GM18520 (cell line): ENCODE results near the gene PDF.
"Not testable (repeated sequence)": the region's sequence is repeated elsewhere in the genome, so short reads cannot be mapped to it uniquely, and the experiment has no call there.

Experiments
- ATAC-seq: cut with Tn5 transposase; IDR thresholded peaks from one replicate; pipeline ENCODE4 v1.9.1; 2021; ENCODE audit not compliant: unreplicated experiment

Gene PDF

DNA sequence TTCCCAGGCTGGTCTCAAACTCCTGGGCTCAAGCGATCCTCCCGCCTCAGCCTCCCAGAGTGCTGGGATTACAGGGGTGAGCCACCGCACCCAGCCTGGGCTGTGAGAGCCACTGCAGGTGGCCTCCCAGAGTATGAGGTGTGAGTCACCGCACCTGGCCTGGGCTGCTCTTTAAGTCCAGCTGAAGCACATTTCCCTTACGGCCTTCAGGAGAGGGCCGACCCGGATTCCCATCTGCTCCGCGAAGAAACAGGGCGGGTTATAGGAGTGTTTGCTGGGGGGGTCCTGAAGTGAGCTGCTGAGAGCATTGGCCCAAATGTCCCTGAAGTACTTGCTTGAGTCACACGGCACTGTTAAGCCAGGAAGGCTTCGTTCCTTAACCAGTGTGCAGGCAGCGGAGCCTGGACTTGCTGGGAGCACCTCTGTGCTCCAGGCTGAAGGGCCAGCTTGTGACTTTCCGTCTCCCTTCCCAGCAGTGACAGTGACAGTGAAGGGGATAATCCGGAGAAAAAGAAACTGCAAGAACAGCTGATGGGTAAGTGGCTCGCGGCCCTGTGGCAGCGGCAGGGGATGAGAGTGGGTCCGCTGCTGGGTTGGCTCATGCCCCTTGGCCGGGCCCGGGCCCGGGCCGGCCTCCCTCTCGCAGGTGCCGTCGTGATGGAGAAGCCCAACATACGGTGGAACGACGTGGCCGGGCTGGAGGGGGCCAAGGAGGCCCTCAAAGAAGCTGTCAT, 12.0 kb downstream of the PDF start:
- ATAC-seq: no peak

DNA sequence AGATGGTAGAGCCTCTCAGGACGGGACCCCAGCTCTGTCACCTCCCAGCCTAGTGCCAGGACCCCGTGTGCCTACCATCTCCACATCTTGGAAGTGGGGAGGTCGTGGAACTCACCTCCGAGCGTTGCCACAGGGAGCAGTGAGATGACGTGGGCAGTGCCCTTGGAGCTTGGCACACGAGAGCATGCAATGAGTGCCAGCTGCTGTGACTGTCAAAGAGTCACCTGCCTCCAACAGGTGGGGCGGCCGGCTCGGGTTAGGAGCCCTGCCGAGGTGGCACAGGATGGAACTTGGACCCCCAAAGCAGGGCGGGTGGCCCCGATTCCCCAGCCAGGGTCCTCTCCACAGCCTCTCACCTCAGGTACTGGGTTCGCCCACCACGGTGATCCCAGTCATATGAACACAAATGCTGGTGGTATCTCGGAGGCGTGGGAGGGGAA, 13.8 kb downstream of the PDF start:
- ATAC-seq: no peak

DNA sequence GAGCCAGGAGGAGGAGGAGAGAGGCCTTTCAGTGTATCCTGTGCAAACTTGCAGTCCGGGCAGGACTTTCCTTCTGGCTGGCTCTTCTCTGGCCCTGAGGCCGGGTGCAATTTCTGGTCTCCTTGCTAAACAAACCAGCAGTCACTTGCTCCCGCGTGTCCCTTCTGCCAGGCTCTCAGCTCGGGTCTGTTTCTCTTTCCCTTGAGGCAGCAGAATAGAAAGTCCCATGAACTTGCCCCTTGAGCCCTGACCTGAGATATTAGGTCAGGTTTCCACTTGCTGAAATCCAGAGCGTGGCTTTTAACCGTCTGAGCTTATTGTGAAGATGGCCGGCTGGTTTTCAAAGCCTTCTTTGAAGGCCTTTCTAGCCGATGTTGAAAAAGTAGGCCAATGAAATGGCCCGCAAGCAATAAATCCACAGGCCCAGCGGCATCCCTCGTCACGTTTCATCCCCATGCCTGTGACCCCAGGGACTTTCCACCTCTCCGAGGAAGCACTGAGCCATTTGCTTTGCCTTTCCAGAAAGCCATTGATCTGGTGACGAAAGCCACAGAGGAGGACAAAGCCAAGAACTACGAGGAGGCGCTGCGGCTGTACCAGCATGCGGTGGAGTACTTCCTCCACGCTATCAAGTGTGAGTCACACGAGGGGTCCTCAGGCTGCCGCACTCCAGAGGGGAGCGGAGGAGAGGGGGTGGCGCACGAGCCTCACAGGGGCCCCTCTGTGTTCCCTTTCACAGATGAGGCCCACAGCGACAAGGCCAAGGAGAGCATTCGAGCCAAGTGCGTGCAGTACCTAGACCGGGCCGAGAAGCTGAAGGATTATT, 14.7 kb downstream of the PDF start:
- ATAC-seq: no peak

DNA sequence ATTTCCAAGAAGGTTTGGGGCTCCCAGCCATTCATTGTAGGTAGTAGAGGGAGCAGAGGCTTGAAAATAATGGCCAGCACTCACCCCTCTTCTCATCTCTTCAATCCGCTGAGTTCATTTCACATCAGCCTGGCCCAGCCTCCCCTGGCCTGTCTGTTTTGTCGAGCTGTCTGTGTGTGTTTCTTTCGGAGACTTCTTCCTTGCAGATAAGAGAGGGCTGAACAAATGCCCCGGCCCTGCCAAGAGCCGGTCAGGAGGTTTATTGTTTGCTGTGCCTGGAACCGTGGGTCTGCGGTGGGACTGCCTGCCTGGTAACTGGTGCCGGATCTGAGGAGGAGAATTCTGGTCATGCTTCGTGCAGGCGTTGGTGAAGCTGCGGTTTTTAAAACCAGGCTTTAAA, 15.9 kb downstream of the PDF start:
- ATAC-seq: no peak

DNA sequence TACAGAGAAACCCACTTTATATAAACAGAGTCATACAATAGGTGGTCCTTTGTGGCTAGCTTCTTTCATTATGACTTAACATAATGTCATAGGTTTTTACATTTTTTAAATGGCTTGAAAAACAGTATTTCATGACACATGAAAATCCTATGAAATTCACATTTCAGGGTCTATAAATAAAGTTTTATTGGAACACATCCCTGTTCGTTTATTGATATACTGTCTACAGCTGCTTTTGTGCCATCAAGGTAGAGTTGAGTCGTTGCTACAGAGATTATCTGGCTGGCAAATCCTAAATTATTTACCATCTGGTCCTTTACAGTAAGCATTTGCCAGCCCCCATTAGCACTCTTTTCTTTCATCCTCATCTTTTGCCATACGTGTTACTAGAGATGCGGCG, 16.9 kb downstream of the PDF start:
- no peak for ATAC-seq

DNA sequence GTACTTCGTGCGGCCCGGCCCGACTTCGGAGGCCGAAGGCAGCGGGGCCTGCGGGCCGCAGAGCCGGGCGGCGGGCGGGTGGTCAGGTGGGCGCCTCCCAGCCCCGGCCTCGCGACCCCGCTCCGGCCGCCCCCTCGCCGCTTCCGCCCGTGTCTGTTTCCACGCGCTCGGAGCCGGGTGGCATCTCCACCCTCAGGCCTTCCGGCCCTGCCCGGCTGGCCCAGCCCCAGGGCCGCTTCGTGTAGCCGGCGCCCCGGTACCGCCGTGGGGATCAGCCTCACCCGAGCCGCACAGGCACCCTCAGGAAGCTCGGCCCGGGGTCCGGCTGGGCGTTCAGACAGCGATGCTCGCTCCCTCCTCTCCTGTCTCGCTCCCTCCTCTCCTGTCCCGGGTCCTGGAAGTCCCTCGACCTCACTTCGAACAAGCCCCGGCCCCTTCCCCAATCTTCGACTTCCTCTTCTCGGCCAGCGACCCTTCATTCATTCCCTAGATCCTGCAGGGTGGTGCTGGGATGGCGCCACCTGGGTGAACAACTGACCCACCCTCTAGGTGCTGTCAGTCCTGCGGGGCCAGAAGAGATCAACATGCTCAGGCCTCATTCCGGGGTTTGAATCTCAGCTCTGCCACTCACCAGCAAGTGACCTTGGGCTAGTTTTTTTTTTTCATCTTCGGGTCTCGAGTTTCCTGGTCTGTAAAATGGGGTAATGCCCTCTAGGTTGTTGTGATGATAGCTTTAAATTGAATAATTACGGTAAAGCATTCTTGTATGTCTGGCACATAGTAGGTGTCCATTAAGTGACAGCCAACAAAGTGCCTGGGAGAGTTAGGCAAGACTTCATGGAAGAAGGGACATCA, 18.6 kb downstream of the PDF start:
- ATAC-seq: peak; percentile 29

DNA sequence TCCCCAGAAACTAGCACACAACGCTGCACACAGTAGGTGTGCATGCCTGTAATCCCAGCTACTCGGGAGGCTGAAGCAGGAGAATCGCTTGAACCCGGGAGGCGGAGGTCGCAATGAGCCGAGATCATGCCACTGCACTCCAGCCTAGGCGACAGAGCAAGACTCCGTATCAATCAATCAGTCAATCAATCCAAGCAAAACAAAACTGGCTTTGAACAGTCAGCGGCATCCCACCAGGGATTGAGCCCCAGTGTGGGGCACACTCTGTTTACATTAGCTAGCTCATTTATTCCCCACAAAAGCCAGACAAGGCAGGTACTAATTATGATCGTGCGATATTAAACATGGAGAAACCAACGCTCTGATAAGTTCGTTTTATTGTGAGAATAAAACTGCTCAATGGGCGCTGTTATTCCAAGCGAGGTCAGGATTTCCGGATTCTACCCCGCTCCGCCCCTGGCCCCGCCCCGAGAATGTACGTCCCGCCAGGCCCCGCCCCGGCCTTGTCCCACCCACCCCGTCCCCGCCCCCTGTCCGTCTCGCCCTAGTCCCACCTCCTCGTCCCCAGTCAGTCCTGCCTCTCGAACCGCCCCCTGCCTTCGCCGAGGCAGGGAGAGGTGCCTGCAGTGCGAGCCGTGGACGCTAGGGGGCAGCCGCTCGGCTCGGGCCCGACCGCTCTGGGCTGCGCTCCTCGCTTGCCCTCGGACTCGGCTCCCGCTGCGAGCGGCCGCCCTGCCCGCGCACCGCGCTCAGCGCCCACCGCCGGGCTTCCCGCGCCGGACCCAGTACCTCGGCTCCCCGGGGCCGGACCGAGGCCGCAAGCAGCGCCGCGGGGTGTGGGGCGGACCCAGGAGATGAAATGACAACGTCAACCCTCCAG, 19.5 kb downstream of the PDF start, which contains the start of gene VPS4A:
TSS of gene VPS4A (plus strand) at position 698 of the 880 bp plus-strand sequence. CDS start at position 860, 162 bp downstream.
- peak; percentile 92 for ATAC-seq

DNA sequence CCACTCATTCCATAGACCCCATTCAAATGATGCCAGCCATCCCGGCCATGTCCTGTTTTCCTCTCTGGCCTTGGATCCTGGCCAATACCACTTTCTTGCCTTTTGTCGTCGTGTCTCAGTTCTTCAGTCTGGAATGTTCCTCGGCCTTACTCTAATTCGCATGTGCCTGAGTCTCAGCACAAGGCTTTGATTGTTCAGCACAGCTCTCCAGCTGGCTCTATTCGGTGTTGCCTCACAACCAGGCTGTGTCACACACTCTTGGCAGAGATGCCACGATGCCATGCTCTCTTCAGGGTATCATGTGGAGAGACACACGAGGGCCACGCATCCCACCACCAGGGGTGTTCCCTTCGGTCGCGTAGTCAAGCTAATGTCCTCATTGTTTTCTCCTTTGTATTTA, 21.1 kb downstream of the PDF start:
- no peak for ATAC-seq

DNA sequence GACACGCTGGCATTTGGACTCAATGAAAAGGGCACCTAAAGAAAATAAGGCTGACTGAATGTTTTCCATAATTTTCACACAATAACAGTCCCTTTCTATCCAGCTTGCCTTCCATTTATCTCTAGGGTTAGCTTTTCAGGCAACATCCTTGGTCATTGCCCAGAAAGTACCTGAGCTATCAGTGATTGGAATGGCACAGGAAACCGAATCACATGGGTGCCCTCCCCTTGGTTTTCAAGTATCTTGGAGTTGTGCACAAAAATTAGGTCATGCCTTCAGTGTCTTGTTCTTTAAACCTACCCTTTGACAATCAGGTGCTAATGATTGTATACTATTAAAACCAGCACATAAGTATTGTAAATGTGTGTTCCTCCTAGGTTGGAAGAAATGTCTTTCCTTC, 22.5 kb downstream of the PDF start:
- no peak for ATAC-seq

DNA sequence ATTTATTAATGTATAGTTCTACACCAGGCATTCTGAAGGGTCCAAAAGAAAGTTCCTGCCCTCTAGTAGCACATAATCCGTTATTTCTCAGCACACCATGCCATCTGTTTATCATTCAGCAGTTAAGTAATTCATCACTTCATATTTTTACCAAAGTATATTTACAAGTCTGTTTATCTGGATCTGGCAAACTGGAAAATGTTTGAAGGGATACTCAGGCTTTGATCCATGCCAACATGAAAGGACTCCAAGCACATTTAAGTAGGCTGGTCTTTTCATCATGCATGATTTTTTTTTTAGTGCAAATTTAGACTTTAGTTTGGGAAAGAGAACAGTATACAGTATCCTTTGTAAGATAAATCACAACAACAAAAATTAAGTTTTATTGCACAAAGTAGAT, 23.3 kb downstream of the PDF start:
- ATAC-seq: no peak

DNA sequence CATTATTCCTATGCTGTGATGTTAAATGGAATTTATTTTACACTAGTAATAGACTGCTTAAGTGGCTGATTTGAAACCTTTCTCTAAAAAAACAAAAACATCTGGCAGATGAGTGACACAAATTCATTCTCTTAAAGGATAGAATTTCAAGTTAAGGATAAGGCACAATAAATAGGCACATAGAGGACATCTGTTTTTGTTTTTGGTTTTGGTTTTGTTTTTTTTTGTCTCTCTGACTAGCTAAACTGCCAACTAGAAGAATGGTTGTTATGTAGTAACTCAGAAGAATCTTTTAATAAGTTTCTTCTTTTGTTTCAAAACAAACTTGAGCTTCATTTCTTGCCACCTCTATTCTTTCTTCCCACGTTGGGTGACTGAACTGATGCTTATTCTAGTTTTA, 24.4 kb downstream of the PDF start:
- no peak for ATAC-seq

DNA sequence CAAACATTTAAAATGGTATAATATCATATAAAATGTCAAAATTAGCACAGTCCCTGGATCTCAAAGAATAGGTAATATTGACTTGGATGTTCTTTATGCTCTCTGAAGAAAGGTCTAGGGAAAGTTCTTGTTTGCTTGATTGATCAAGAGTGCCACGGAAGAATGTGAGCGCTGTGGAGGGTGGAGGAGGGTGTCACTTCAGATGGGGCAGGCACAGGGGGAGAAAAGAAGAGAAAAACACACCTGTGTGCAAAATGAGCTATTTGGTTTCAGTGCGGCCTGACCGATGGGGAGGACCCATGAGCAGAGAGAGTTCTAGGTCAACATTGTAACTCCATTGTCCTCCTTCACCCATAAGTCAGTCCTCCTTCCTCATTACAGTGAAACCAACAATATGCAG, 28.1 kb downstream of the PDF start:
- ATAC-seq: no peak

DNA sequence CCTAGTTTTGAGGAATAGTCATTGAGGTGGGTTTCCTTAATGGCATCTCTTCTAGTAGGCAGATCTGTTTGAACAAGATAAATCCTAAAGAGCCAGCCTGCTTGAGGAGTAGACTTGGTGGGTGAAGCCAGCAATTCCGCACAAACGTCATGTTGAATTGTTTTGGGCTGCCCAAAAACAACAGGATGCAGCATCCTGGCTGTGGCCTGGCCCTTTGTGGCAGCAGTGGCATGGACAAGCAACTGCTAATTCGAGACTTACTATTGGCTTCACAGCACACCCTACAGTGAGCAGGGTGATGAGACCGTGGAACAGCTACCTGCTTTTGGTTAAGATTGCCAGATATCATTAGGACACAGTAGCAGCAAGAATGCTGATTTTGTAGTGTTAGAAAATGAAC, 28.5 kb downstream of the PDF start:
- ATAC-seq: no peak

DNA sequence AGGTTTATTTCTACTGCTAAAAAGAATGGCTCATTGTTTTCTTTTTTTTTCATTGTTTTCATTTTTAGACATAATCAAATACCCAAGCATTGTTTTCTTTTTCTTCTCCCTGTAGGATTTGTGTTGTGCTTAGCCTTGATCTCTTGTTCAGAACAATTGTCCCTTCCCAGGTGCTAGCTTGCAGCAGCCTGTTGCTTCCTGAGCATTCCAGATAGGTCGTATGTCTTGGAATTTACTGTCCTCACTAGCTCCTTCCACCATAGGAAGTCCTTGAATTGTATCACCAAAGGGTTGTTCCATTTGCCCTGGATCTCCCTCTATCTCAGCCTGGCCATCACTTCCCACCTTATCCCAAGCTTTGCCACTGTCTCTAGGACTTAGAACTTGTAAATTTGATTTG, 29.2 kb downstream of the PDF start:
- no peak for ATAC-seq

DNA sequence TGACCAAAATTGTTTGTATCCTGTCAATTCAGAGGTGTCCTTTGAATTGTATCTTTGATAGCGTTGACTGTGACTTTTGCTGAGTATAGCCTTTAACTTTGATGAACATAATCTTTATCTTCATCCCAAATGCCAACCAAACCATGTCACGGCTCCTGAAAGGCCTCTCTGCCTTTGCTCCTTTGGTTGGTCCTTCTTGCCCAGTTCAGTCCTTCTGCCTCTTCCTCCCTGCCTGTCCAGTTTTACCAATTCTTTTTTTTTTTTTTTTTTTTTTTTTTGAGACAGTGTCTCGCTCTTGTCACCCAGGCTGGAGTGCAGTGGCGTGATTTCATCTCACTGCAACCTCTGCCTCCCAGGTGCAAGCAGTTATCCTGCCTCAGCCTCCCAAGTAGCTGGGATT, 32.1 kb downstream of the PDF start:
- no peak for ATAC-seq

DNA sequence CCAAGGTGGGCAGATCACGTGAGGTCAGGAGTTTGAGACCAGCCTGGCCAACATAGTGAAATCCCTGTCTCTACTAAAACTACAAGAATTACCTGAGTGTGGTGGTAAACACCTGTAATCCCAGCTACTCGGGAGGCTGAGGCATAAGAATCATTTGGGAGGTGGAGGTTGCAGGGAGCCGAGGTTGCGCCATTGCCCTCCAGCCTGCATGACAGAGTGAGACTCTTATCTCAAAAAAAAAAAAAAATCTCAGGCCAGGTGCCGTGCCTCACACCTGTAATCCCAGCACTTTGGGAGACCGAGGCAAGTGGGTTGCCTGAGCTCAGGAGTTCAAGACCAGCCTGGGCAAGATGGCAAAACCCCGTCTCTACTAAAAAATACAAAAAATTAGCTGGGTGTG, 33.6 kb downstream of the PDF start:
- not testable (repeated sequence) for ATAC-seq

DNA sequence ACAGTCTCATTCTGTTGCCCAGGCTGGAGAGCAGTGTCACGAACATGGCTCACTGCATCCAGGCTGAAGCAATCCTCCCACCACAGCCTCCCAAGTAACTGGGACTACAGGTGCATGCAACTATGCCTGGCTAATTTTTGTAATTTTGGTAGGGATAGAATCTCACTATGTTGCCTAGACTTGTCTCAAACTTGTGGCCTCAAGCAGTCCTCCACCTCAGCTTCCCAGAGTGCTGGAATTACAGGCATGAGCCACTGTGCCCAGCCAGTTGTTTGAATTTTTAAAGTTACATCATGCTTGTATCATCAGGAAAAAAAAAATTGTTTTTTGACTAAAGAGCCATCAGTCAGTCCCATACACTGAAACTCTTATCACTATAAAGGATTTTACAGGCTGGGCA, 36.3 kb downstream of the PDF start:
- no peak for ATAC-seq

DNA sequence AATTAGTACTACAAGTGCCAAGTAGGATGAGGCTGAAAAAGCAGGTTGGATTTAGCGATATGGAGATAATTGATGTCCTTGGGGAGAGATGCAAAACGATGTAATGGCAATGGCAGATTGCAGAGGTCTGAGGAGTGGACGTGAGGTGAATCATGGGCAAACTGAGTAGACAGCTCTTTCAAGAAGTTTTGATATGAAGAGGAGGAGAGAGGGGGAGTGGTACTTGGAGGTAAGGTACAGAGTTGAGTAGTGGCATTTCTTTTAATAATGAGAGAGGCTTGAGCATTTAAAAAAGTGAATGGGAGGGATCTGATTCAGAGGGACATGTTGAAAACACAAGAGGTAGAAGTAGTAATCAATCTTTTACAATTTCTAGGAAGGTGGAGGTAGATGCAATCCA, 37.0 kb downstream of the PDF start:
- no peak for ATAC-seq

DNA sequence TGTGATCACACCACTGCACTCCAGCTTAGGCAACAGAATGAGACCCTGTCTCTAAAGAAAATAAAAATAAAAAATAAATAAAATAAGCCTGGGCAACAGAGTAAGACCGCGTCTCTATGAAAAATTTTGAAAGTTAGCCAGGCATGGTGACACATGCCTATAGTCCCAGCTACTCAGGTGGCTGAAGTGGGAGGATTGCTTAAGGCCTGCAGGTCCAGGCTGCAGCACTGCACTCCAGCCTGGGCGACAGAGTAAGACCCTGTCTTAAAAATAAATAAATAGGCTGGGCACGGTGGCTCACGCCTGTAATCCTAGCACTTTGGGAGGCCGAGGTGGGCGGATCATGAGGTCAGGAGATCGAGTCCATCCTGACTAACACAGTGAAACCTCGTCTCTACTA, 38.7 kb downstream of the PDF start:
- ATAC-seq: not testable (repeated sequence)

DNA sequence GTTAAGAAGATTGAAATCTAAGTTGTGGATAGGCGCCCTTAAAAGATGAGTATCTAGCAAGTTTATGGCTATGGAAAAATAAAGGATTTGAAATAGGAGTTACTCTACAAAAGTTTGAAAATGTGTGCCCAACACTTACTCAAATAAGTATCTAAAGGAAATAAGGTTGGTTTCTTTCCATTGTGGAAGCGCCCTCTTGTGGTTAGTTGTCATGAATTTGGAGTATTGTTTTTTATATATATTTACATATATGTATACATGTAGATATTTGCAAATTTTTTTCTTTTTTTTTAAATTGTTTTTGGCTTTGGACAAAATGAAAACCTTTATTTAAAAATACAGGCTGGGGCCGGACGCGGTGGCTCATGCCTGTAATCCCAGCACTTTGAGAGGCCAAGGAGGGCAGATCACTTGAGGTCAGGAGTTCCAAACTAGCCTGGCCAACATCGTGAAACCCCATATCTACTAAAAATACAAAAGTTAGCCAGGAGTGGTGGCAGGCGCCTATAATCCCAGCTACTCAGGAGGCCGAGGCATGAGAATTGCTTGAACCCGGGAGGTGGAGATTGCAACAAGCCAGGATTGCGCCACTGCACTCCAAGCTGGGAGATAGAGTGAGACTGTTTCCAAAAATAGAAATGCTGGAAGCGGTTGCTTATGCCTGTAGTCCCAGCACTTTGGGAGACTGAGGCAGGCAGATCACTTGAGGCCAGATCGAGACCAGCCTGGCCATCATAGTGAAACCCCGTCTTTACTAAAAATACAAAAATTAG, 43.3 kb downstream of the PDF start:
- ATAC-seq: no peak
